HepG2 (cell line): ENCODE data around the gene PNP. TPM values are rescaled to one million over a fixed set of nuclear protein-coding genes. Genes with fewer than 3 reads are reported as not detected.

Experiments
- ATAC-seq: fragments of 200-7000 bp; cut with Tn5 transposase; 3 replicates; pipeline ENCODE4 v1.9.1; 2020; ENCODE audit warnings: mild to moderate bottlenecking, moderate library complexity
- BruUV-seq: library from RNA; stranded (reverse); fragments of 400-500 nt; replicated peaks from 2 replicates; lab custom pipeline; 2021; lab: Mats Ljungman, UMichigan
- CTCF ChIA-PET: fragments of 300-600 bp; formaldehyde crosslinking; extraction: SDS; loops from one replicate; lab custom pipeline; 2021; ENCODE audit warnings: low total read pairs, inconsistent platforms, low intra/inter-chr PET ratio; lab: Yijun Ruan, JAX
- POLR2A ChIA-PET: fragments of 350-600 bp; sonication (Branson Sonifier 250); formaldehyde crosslinking; loops from one replicate; lab custom pipeline; 2020; ENCODE audit warnings: antibody characterized with exemption, inconsistent platforms; lab: Yijun Ruan, JAX
- DNase-seq: peaks from one replicate; pipeline ENCODE4 v3.0.0-alpha.2; 2015; ENCODE audit warnings: low spot score
- FAIRE-seq: peaks from 3 replicates; lab custom pipeline; 2011; peaks lifted over from hg19 to GRCh38; lab: Jason Lieb, UNC
- H2AFZ ChIP-seq: one replicate; pipeline ENCODE4 v1.6.1; 2011; ENCODE audit warnings: low read length, inconsistent platforms
- H3K27ac ChIP-seq: fragments of 300-600 bp; 3 replicates; pipeline ENCODE4 v1.8.0; 2011; ENCODE audit warnings: mixed run types, mild to moderate bottlenecking, mixed read lengths, low read length, inconsistent platforms; ENCODE audit not compliant: insufficient read depth; ENCODE audit errors: extremely low read length
- H3K27me3 ChIP-seq, 2 experiments: fragments of 200-600 bp in 1 of 2; 2 replicates in 1 of 2; 3 replicates in 1 of 2; pipeline versions ENCODE4 v1.6.0 to v1.8.0; 2011; ENCODE audit warnings: low read length in 2 of 2, mild to moderate bottlenecking in 2 of 2, moderate library complexity in 2 of 2, inconsistent platforms in 1 of 2; ENCODE audit not compliant: insufficient read depth in 2 of 2, control insufficient read depth in 1 of 2
- H3K36me3 ChIP-seq, 2 experiments: fragments of 200-600 bp in 1 of 2; replicated peaks in 1 of 2; 2 replicates in 1 of 2; 3 replicates in 1 of 2; pipeline versions ENCODE4 v1.5.1 to v1.8.0; 2011; ENCODE audit warnings: low read length in 2 of 2, inconsistent platforms in 1 of 2; ENCODE audit not compliant: insufficient read depth in 2 of 2, control insufficient read depth in 1 of 2
- H3K4me1 ChIP-seq: 2 replicates; pipeline ENCODE4 v1.5.1; 2012; ENCODE audit warnings: low read length, inconsistent platforms; ENCODE audit not compliant: insufficient read depth
- H3K4me2 ChIP-seq: 2 replicates; pipeline ENCODE4 v1.6.0; 2011; ENCODE audit warnings: low read depth, low read length, inconsistent platforms
- H3K4me3 ChIP-seq, 3 experiments: fragments of 200-600 bp in 1 of 3; sonication (generic), shearing (Covaris generic) in 1 of 3; replicated peaks in 1 of 3; 2 replicates each; pipeline ENCODE4 v1.5.1; 2011 to 2016; ENCODE audit warnings: low read length in 3 of 3, inconsistent platforms in 2 of 3, low read depth in 2 of 3, mild to moderate bottlenecking in 2 of 3, control low read depth in 1 of 3, mixed read lengths in 1 of 3; ENCODE audit not compliant: insufficient read depth in 1 of 3
- H3K79me2 ChIP-seq: one replicate; pipeline ENCODE4 v1.6.1; 2011; ENCODE audit warnings: low read length, inconsistent platforms; ENCODE audit not compliant: insufficient read depth
- H3K9ac ChIP-seq: 2 replicates; pipeline ENCODE4 v1.6.0; 2011; ENCODE audit warnings: mild to moderate bottlenecking, low read depth, low read length, inconsistent platforms; ENCODE audit not compliant: insufficient read depth
- H3K9me3 ChIP-seq: 2 replicates; pipeline ENCODE4 v1.5.1; 2012; ENCODE audit warnings: mild to moderate bottlenecking, low read length
- H4K20me1 ChIP-seq: 2 replicates; pipeline ENCODE4 v1.6.0; 2011; ENCODE audit warnings: inconsistent platforms, mild to moderate bottlenecking, low read length, moderate library complexity; ENCODE audit not compliant: insufficient read depth
- AHR ChIP-seq: IDR thresholded peaks from 2 replicates; pipeline ENCODE4 v1.6.1; 2018; ENCODE audit warnings: missing genetic modification reagents, missing compliant biosample characterization
- ELK4 ChIP-seq: sonication (generic); formaldehyde crosslinking; IDR thresholded peaks from 2 replicates; pipeline ENCODE4 v1.9.0; 2021; ENCODE audit warnings: missing genetic modification reagents, borderline replicate concordance
- HNF4A ChIP-seq: sonication (generic); formaldehyde crosslinking; IDR thresholded peaks from 2 replicates; pipeline ENCODE4 v1.4.0; 2020; ENCODE audit warnings: missing genetic modification reagents
- JUNB ChIP-seq: sonication (generic); formaldehyde crosslinking; IDR thresholded peaks from 2 replicates; pipeline ENCODE4 v1.8.0; 2022; ENCODE audit warnings: missing genetic modification reagents, mild to moderate bottlenecking, borderline replicate concordance
- SP5 ChIP-seq: IDR thresholded peaks from 2 replicates; pipeline ENCODE4 v1.6.1; 2016; ENCODE audit warnings: low read depth, borderline replicate concordance
- ZNF354B ChIP-seq: sonication (generic); formaldehyde crosslinking; IDR thresholded peaks from 2 replicates; pipeline ENCODE4 v1.8.0; 2022; ENCODE audit warnings: mild to moderate bottlenecking, missing genetic modification reagents
- ZSCAN30 ChIP-seq: sonication (generic); formaldehyde crosslinking; IDR thresholded peaks from 2 replicates; pipeline ENCODE4 v1.5.0; 2020; ENCODE audit warnings: mild to moderate bottlenecking, missing genetic modification reagents
- WGBS: methylation state at CpG from one replicate; pipeline ENCODE4 v1.1.6; 2017; ENCODE audit warnings: low lambda C conversion rate; 5-methylcytosine and 5-hydroxymethylcytosine counted together
- in situ Hi-C: cut with HindIII; loops from 2 replicates; pipeline ENCODE4 v1.10.0; 2017; ENCODE audit warnings: low pct_unique_long_range_greater_than_20kb; ENCODE audit not compliant: extremely low pct_ligation_motif_present
- intact Hi-C: fragments of 100-400 bp; cut with micrococcal nuclease; formaldehyde crosslinking; loops from one replicate; pipeline ENCODE4 v1.10.0; 2022; ENCODE audit not compliant: unreplicated experiment
- polyA plus RNA-seq, 8 experiments: library from polyadenylated mRNA; depleted of rRNA in 3 of 8; stranded (reverse) in 7 of 8; unstranded in 1 of 8; fragments of >200 nt; fragmentation: Illumina TruSeq in 4 of 8; extraction: Trizol in 4 of 8; gene quantifications; 2 replicates each; pipeline versions ENCODE4 v1.2.1 to v1.2.3, GENCODE V29; 2011 to 2016; ENCODE audit warnings: low read depth in 4 of 8, missing spikeins in 1 of 8, mixed read lengths in 1 of 8; ENCODE audit not compliant: insufficient read depth in 1 of 8
- total RNA-seq, 5 experiments: library from RNA; depleted of rRNA; stranded (reverse); fragments of >200 nt; fragmentation: Illumina TruSeq; extraction: Trizol; gene quantifications; 2 replicates each; pipeline ENCODE4 v1.2.3, GENCODE V29; 2016; ENCODE audit warnings: low read depth in 1 of 5
- TF ChIP-seq, protein P1 (sequence below): sonication (generic); formaldehyde crosslinking; IDR thresholded peaks from 2 replicates; pipeline ENCODE4 v1.4.0; 2020; ENCODE audit warnings: missing genetic modification reagents
- TF ChIP-seq, protein P2 (sequence below): sonication (generic); formaldehyde crosslinking; IDR thresholded peaks from 2 replicates; pipeline ENCODE4 v1.5.1; 2020; ENCODE audit warnings: missing genetic modification reagents, mild to moderate bottlenecking, borderline replicate concordance
- TF ChIP-seq, protein P3 (sequence below): sonication (generic); formaldehyde crosslinking; IDR thresholded peaks from 2 replicates; pipeline ENCODE4 v1.9.0; 2021; ENCODE audit warnings: missing genetic modification reagents, borderline replicate concordance

Gene PNP
- total and polyA plus RNA-seq, 2 of the 13 experiments (the other 11 are each of a cell fraction or from before 2014, with no cell fraction given): 45.4 to 74.8 TPM

DNA sequence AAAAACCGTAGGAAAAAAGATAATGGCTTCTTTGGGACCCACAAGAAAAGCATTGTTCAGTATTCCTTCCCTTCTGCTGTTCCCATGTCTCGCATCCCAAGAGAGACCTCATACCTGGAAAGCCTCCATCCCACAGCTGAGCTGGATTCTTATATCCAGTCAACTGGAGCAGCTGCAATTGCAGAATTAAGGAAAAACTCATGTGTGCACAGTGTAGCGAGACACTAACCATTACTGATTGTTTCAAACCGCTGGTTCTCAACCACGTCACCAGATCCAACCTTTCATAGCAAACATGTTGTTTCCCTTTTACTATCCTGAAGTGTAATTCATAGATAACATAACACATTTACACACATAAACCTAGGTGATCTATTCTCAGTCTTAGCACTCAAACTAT lies 30.7 kb downstream of the PNP start:
- CTCF ChIA-PET: no interaction called here

More for the DNA sequence above, 30.7 kb downstream of the PNP start:
- Histone ChIP-seq H3K27me3 (peaks cover 0 to 5% of the 10 kb centered on the region in 2 experiments; a peak in 1 of 5 replicates), H3K4me3 (no peak overlapping the region), H2AFZ (no peak overlapping the region), H3K36me3 (no peaks in the 10 kb centered on the region), H3K27ac (no peak overlapping the region), H4K20me1 (no peaks in the 10 kb centered on the region), H3K4me1 (no peaks in the 10 kb centered on the region), H3K9me3 (no peaks in the 10 kb centered on the region), H3K9ac (no peak overlapping the region), H3K79me2 (no peaks in the 10 kb centered on the region), H3K4me2 (no peak overlapping the region)
- WGBS: 64% methylated on average over 5 of the region's 5 CpGs
- ATAC-seq (no peak), FAIRE-seq (no peak), DNase-seq (no peak)
- no TSS peak for BruUV-seq
- POLR2A ChIA-PET: no interaction called here
- in situ Hi-C loops: no loop called here
- no peak for TF ChIP-seq HNF4A (CRISPR knock-in tag)
- TF ChIP-seq ZNF354B: no peak
- TF ChIP-seq JUNB: no peak
- TF ChIP-seq, protein P1, sequence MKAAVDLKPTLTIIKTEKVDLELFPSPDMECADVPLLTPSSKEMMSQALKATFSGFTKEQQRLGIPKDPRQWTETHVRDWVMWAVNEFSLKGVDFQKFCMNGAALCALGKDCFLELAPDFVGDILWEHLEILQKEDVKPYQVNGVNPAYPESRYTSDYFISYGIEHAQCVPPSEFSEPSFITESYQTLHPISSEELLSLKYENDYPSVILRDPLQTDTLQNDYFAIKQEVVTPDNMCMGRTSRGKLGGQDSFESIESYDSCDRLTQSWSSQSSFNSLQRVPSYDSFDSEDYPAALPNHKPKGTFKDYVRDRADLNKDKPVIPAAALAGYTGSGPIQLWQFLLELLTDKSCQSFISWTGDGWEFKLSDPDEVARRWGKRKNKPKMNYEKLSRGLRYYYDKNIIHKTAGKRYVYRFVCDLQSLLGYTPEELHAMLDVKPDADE: no peak
- TF ChIP-seq, protein P2, sequence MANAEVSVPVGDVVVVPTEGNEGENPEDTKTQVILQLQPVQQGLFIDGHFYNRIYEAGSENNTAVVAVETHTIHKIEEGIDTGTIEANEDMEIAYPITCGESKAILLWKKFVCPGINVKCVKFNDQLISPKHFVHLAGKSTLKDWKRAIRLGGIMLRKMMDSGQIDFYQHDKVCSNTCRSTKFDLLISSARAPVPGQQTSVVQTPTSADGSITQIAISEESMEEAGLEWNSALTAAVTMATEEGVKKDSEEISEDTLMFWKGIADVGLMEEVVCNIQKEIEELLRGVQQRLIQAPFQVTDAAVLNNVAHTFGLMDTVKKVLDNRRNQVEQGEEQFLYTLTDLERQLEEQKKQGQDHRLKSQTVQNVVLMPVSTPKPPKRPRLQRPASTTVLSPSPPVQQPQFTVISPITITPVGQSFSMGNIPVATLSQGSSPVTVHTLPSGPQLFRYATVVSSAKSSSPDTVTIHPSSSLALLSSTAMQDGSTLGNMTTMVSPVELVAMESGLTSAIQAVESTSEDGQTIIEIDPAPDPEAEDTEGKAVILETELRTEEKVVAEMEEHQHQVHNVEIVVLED (CRISPR knock-in tag): no peak
- no peak for TF ChIP-seq ZSCAN30 (CRISPR knock-in tag)
- TF ChIP-seq ELK4 (CRISPR knock-in tag): no peak
- no peak for TF ChIP-seq AHR (CRISPR knock-in tag)
- TF ChIP-seq, protein P3, sequence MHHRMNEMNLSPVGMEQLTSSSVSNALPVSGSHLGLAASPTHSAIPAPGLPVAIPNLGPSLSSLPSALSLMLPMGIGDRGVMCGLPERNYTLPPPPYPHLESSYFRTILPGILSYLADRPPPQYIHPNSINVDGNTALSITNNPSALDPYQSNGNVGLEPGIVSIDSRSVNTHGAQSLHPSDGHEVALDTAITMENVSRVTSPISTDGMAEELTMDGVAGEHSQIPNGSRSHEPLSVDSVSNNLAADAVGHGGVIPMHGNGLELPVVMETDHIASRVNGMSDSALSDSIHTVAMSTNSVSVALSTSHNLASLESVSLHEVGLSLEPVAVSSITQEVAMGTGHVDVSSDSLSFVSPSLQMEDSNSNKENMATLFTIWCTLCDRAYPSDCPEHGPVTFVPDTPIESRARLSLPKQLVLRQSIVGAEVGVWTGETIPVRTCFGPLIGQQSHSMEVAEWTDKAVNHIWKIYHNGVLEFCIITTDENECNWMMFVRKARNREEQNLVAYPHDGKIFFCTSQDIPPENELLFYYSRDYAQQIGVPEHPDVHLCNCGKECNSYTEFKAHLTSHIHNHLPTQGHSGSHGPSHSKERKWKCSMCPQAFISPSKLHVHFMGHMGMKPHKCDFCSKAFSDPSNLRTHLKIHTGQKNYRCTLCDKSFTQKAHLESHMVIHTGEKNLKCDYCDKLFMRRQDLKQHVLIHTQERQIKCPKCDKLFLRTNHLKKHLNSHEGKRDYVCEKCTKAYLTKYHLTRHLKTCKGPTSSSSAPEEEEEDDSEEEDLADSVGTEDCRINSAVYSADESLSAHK: no peak
- TF ChIP-seq SP5 (CRISPR knock-in tag): no peak
- intact Hi-C loops: no loop called here
